Endometrial microvascular endothelial cells (primary cell): Measurements from ENCODE around the gene GMPPA. TPM values are rescaled to one million over a fixed set of nuclear protein-coding genes. Genes with fewer than 3 reads are reported as not detected.

Source experiments
- in situ Hi-C: cut with HindIII; loops from 2 replicates; pipeline ENCODE4 v1.10.0; 2017; ENCODE audit warnings: low sequenced_read_pairs, low pct_unique_long_range_greater_than_20kb; ENCODE audit errors: inconsistent ontology term
- total RNA-seq: library from RNA; depleted of rRNA; stranded (reverse); fragments of >200 nt; gene quantifications from one replicate; pipeline ENCODE4 v1.2.3, GENCODE V29; 2015; ENCODE audit errors: inconsistent ontology term

The GMPPA gene
- total RNA-seq = 32.0 TPM

- in situ Hi-C loops = no loop called here
Observed at GRCh38 chr2:219498280-219499057, at the start of gene GMPPA. GMPPA (plus strand) TSS chr2:219498891; CDS start chr2:219499976, 1,085 bp downstream.

DNA sequence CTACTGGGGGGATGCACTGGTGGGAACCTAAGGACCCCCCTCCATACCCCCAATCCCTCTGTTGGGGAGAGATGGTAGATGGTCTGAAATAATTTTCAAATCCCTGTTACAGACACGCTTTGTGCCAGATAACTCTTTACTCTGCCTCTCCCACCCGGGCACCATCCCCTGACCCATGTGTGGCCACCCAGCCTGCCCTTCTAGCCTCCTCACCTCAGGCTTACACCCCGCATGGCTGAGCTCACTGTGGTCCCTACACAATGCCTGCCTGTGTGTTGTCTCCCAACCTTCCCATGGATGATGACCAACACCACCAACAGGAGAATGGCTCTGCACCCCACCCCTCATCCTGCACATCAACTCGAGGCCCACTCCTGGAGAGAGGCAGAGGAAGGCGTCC is 49.1 kb upstream of the GMPPA start:
- in situ Hi-C loops = no loop called here

DNA sequence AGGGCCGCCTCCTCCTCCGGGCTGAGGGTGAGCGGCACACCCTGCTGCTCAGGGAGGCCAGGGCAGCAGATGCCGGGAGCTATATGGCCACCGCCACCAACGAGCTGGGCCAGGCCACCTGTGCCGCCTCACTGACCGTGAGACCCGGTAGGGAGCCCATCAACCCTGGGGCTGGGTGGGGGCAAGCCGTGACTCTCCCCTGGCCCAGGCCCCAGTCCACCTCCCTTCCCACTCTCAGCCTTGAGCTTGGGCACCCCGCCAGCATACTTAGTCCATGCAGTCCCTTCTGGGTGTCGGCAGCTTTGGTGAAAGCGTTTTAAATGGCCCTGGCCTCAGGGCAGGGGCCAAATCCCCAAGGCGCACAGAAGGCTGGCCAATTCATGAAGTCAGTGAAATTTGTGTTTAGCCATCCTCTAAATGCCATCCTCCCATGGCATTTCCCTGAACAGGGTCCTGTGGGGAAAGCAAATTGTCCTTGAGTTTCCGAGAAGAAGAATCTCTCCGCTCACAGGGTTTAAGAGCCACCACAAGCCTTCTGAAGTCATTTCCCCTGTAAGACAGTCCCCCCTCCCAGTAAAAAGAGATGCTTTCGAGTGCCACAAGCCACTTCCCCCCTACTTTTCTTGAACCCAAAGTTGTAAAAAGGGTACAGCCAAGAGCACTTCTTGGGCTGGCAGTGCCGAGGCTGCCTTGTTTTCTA is 46.9 kb upstream of the GMPPA start:
- in situ Hi-C loops = no loop called here

- in situ Hi-C loops = no loop called here
Observed at GRCh38 chr2:219452361-219453317, 46.1 kb upstream of the GMPPA start.

DNA sequence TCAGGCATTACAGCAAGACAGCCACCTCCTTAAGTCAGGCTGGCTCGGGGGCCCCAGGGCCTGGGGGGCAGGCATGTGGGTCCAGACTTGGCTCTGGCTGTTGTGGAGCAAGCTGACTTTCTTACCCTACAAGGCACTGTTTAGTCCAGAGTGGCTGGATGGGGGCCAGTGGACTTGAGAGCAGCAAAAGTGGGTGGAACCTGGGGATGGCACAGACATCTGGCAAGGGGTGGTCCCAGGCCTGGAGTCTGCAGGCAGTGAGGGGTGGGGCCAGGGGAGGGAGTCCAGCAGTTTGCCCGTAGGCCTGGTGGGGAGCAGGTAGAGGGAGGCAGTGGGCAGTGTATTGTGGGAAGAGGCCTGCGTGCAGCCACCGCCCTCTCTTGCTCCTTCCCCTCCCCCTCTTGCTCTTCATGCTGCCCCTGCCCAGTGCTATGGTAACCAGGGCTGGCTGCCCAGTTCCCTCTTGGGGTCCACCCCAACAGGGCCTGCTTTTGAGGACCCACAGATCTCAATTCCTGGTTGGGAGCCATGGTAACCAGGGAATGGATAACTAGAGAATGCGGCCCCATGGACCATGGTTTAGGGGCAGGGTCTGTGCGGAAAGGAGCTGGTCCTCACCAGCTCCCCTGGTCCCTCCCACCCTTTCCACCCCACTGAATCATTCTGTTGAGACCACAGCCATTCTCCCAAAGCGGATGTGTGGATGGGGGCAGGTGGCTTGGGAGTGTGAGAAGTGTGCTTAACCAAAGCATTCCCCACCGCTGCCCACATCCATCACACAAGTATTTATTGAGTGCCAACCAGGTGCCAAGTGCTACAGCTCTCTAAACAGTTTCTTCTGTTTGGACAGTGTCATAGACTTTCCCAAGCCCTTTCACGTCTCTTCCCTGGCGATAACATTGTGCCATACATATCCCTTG is 44.8 kb upstream of the GMPPA start:
- in situ Hi-C loops = no loop called here

DNA sequence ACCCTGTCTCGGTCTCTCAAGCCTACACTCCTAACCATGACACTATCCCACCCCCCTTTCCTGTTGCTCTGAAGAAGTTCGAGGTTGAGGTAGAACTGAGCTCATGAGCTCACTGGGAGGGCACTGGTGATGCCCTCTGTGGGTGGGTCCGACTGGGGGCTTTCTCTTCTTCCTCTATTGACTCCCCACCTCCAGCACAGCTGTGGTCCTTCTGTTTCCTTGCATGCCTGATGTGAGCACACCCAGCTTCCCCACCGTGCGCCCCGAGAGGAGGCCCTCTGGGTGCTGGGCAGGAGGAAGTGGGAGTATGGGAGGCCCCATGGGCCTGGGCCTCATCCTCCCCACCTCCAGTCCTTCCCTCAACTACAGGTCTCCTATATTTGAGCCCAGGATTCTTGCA is 43.1 kb upstream of the GMPPA start:
- in situ Hi-C loops = no loop called here

GRCh38 chr2:219457784-219458369 is 40.8 kb upstream of the GMPPA start:
- in situ Hi-C loops = no loop called here

- in situ Hi-C loops = no loop called here
Observed at GRCh38 chr2:219458996-219459395, 39.7 kb upstream of the GMPPA start.

DNA sequence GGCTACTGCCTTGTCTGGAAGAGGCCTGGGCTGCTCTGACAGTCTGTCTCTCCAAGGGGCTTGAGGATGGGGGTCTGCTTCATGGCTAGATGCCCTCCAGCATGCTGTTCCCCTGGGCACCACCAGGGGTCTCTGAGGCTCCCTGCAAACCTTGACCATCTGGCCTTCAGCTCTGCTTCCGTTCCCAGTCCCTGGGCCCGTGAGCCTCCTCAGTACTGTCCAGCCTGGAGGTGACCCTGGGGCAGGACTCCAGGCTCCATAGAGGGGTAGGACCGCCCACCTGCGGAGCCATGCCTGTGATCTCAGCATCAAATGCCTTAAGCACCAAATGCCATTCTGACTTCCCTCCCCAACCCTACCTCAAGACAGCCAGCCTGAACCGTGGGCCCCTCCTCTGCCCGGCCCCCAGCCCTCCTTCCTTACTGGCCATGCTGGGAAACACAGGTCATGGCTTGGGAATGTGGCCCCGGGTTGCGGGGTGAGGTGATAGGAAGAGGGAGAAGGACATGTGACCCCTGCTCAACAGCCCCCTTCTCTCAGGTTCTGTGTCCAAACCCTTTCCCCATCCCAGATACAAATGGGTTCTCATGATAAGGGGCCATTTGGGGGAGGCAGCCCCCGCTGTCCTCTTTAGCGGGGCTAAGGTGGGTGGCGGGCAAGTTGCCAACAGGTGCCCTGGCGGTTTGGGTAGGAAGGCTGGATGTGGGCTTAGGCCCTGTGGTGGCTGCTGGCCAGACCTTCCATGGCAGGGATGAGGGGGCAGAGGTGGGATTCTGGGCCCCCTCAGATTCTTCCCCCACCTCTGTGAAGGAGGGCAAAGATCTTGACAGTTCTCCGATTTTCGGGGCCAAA is 39.0 kb upstream of the GMPPA start:
- in situ Hi-C loops = no loop called here

- in situ Hi-C loops = no loop called here
Observed at GRCh38 chr2:219460424-219460926, 38.2 kb upstream of the GMPPA start.

DNA sequence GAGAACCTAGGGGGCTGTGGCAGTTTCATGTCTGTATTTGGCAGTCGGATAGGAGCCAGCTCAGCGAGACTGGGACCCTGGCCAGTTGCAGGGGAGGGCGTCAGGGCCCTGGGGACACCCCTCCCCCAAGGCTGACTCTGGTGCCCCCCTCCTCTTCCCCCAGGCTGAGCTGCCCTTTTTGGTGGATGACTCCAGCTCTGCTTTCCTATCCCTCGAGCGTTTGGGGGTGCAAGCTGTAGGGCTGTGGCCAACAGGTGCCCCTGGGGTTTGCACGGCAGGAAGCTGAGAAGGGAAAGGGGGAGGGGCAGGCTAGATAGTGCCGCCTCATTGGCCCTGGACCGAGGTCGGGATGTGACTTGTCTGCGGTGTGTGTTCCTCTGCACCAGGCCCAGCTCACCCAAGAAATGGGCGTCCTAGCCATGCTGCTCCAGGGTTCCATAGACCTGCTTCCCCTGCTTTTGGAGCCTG is 37.6 kb upstream of the GMPPA start:
- in situ Hi-C loops = no loop called here

- in situ Hi-C loops = no loop called here
Observed at GRCh38 chr2:219461669-219462068, 37.0 kb upstream of the GMPPA start.

GRCh38 chr2:219462349-219462748 is 36.3 kb upstream of the GMPPA start:
- in situ Hi-C loops = no loop called here

DNA sequence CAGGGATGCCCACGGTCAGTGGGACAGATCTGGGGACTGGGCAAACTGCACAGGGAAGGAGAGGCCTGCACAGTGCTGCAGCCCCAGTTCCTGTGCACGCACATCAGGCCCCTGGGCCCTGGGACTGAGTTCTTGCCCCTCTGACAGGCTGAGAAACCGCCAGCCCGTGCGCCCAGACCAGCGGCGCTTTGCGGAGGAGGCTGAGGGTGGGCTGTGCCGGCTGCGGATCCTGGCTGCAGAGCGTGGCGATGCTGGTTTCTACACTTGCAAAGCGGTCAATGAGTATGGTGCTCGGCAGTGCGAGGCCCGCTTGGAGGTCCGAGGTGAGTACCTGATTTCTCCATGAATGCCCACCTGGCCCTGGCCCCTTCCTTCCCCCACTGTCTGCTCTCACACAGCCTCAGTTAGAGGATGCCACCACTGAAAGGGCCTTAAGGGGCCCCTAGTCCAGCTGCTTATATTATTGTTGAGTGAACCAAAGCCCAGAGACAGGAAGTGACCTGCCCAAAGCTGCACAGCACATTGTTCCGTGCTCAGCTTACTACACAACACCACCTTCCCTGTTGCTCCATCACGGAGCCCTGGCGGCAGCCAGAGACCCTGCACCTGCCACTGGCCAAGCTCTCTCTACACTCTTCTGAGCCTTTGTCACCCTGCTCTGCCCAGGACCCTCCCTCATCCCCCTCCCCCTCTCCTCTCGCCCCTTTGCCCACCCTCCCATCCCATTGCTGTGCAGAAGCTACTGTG is 34.2 kb upstream of the GMPPA start:
- in situ Hi-C loops = no loop called here

- in situ Hi-C loops = no loop called here
Observed at GRCh38 chr2:219465659-219466561, 32.8 kb upstream of the GMPPA start.
